H1 (cell line): ENCODE measurements around the gene CSF3R. TPM values are rescaled to one million over a fixed set of nuclear protein-coding genes. Genes with fewer than 3 reads are reported as not detected.

Experiments
- CTCF ChIA-PET: fragments of 300-600 bp; sonication (Branson Sonifier 250); formaldehyde crosslinking; loops from one replicate; lab custom pipeline; 2021; ENCODE audit not compliant: partially characterized antibody; lab: Charles Lee
- POLR2A ChIA-PET: fragments of 300-600 bp; sonication (Branson Sonifier 250); formaldehyde crosslinking; loops from one replicate; lab custom pipeline; 2021; ENCODE audit warnings: inconsistent platforms; ENCODE audit not compliant: partially characterized antibody; lab: Charles Lee
- DNase-seq, 2 experiments: peaks; one replicate each; pipeline versions ENCODE4 v3.0.0 to v3.0.0-alpha.2; 2010 to 2022; ENCODE audit warnings: low spot score in 2 of 2, low read depth in 1 of 2, mixed read lengths in 1 of 2
- FAIRE-seq: peaks from 2 replicates; lab custom pipeline; 2011; peaks lifted over from hg19 to GRCh38; lab: Jason Lieb, UNC
- H2AFZ ChIP-seq: 2 replicates; pipeline ENCODE4 v1.8.1; 2012; ENCODE audit warnings: low read length, inconsistent platforms
- H2AK5ac ChIP-seq: 2 replicates; pipeline ENCODE4 v1.6.1; 2013; ENCODE audit warnings: low read depth, low read length
- H2BK120ac ChIP-seq: replicated peaks from 2 replicates; pipeline ENCODE3; 2013; ENCODE audit warnings: low read depth, low read length, inconsistent platforms
- H2BK12ac ChIP-seq: 2 replicates; pipeline ENCODE4 v1.6.1; 2013; ENCODE audit warnings: low read depth, low read length
- H2BK15ac ChIP-seq: 2 replicates; pipeline ENCODE4 v1.6.1; 2013; ENCODE audit warnings: low read length
- H2BK20ac ChIP-seq: 2 replicates; pipeline ENCODE4 v1.6.1; 2013; ENCODE audit warnings: low read length
- H2BK5ac ChIP-seq: 2 replicates; pipeline ENCODE4 v1.6.1; 2013; ENCODE audit warnings: low read depth, low read length
- H3K14ac ChIP-seq: 2 replicates; pipeline ENCODE4 v1.6.1; 2013; ENCODE audit warnings: inconsistent platforms; ENCODE audit not compliant: insufficient read length
- H3K18ac ChIP-seq: 2 replicates; pipeline ENCODE4 v1.6.1; 2013; ENCODE audit warnings: low read length; ENCODE audit errors: extremely low read depth
- H3K23ac ChIP-seq: 2 replicates; pipeline ENCODE4 v1.6.1; 2013; ENCODE audit warnings: inconsistent platforms; ENCODE audit not compliant: insufficient read length
- H3K23me2 ChIP-seq: 2 replicates; pipeline ENCODE4 v1.6.1; 2013; ENCODE audit warnings: low read depth, low read length
- H3K27ac ChIP-seq: 2 replicates; pipeline ENCODE4 v1.6.1; 2011; ENCODE audit warnings: low read depth, low read length, inconsistent platforms
- H3K27me3 ChIP-seq, 4 experiments: replicated peaks in 1 of 4; 1 replicate in 1 of 4; 2 replicates in 3 of 4; pipeline versions ENCODE4 v1.6.1 to v1.8.1; 2011 to 2013; ENCODE audit warnings: low read length in 3 of 4, mild to moderate bottlenecking in 3 of 4, inconsistent platforms in 2 of 4, mixed read lengths in 2 of 4, moderate library complexity in 1 of 4; ENCODE audit not compliant: control insufficient read depth in 3 of 4, insufficient read depth in 3 of 4; ENCODE audit errors: extremely low read depth in 1 of 4
- H3K36me3 ChIP-seq, 4 experiments: 2 replicates each; pipeline versions ENCODE4 v1.6.1 to v1.8.1; 2011 to 2013; ENCODE audit warnings: mild to moderate bottlenecking in 4 of 4, low read length in 3 of 4, moderate library complexity in 2 of 4, control low read depth in 1 of 4, inconsistent platforms in 1 of 4; ENCODE audit not compliant: insufficient read depth in 4 of 4, control insufficient read depth in 2 of 4
- H3K4ac ChIP-seq: replicated peaks from 2 replicates; pipeline ENCODE3; 2013; ENCODE audit warnings: low read length, low read depth, mixed read lengths, inconsistent platforms; ENCODE audit not compliant: insufficient read length
- H3K4me1 ChIP-seq, 4 experiments: replicated peaks in 1 of 4; 1 replicate in 1 of 4; 2 replicates in 3 of 4; pipeline versions ENCODE4 v1.6.1 to v1.8.1; 2011 to 2013; ENCODE audit warnings: low read length in 3 of 4, inconsistent platforms in 2 of 4, mixed read lengths in 1 of 4; ENCODE audit not compliant: insufficient read depth in 4 of 4, control insufficient read depth in 3 of 4
- H3K4me2 ChIP-seq, 2 experiments: 2 replicates each; pipeline versions ENCODE4 v1.6.1 to v1.8.1; 2011 to 2013; ENCODE audit warnings: low read depth in 2 of 2, low read length in 2 of 2, control low read depth in 1 of 2, inconsistent platforms in 1 of 2, mild to moderate bottlenecking in 1 of 2; ENCODE audit not compliant: insufficient read depth in 1 of 2
- H3K4me3 ChIP-seq, 4 experiments: fragments of 200-600, 300-600 bp in 1 of 4; sonication (generic), shearing (Covaris generic), sonication (Bioruptor Twin) in 1 of 4; 2 replicates each; pipeline versions ENCODE4 v1.5.1 to v1.8.1; 2011 to 2016; ENCODE audit warnings: low read length in 4 of 4, low read depth in 3 of 4, control low read depth in 2 of 4, inconsistent platforms in 2 of 4, mild to moderate bottlenecking in 2 of 4, mixed read lengths in 1 of 4, moderate library complexity in 1 of 4; ENCODE audit not compliant: insufficient read depth in 2 of 4; ENCODE audit errors: extremely low read depth in 1 of 4
- H3K56ac ChIP-seq: replicated peaks from 2 replicates; pipeline ENCODE3; 2013; ENCODE audit warnings: low read depth, mild to moderate bottlenecking, mixed read lengths, low read length, inconsistent platforms; ENCODE audit not compliant: insufficient read length
- H3K79me1 ChIP-seq: 2 replicates; pipeline ENCODE4 v1.6.1; 2013; ENCODE audit warnings: low read depth, low read length, control low read depth
- H3K79me2 ChIP-seq, 2 experiments: 2 replicates each; pipeline versions ENCODE4 v1.6.1 to v1.8.1; 2012 to 2013; ENCODE audit warnings: low read length in 2 of 2, mild to moderate bottlenecking in 2 of 2, inconsistent platforms in 1 of 2; ENCODE audit not compliant: insufficient read depth in 2 of 2, control insufficient read depth in 1 of 2
- H3K9ac ChIP-seq, 4 experiments: replicated peaks in 1 of 4; 1 replicate in 1 of 4; 2 replicates in 3 of 4; pipeline versions ENCODE4 v1.6.1 to v1.8.1; 2011 to 2013; ENCODE audit warnings: low read depth in 3 of 4, low read length in 3 of 4, control low read depth in 2 of 4, mild to moderate bottlenecking in 2 of 4, moderate library complexity in 2 of 4, inconsistent platforms in 1 of 4; ENCODE audit errors: extremely low read depth in 1 of 4
- H3K9me3 ChIP-seq, 2 experiments: 2 replicates each; pipeline versions ENCODE4 v1.6.1 to v1.8.1; 2012 to 2013; ENCODE audit warnings: mild to moderate bottlenecking in 2 of 2, moderate library complexity in 2 of 2, control low read depth in 1 of 2, inconsistent platforms in 1 of 2, low read depth in 1 of 2, low read length in 1 of 2, mixed read lengths in 1 of 2; ENCODE audit not compliant: insufficient read depth in 2 of 2
- H4K20me1 ChIP-seq, 2 experiments: replicated peaks in 1 of 2; 2 replicates each; pipeline versions ENCODE3 to v1.8.1; 2011 to 2013; ENCODE audit warnings: inconsistent platforms in 2 of 2, low read length in 2 of 2, mild to moderate bottlenecking in 1 of 2; ENCODE audit not compliant: insufficient read depth in 2 of 2, control insufficient read depth in 1 of 2
- H4K5ac ChIP-seq: 2 replicates; pipeline ENCODE4 v1.6.1; 2013; ENCODE audit warnings: low read length, low read depth, mixed read lengths, inconsistent platforms; ENCODE audit not compliant: insufficient read length
- H4K8ac ChIP-seq: 2 replicates; pipeline ENCODE4 v1.8.0; 2013; ENCODE audit warnings: mild to moderate bottlenecking, moderate library complexity, low read length, inconsistent platforms; ENCODE audit not compliant: insufficient read depth; ENCODE audit errors: extremely low read depth
- H4K91ac ChIP-seq: replicated peaks from 2 replicates; pipeline ENCODE3; 2013; ENCODE audit warnings: low read length, mixed read lengths, inconsistent platforms; ENCODE audit not compliant: insufficient read length
- BRCA1 ChIP-seq: IDR thresholded peaks from 2 replicates; pipeline ENCODE4 v1.6.1; 2012; ENCODE audit warnings: low read depth, low read length, improper control_type of control experiment
- CBX8 ChIP-seq: fragments of 300-800, 300-1000 bp; sonication (generic); IDR thresholded peaks from 2 replicates; pipeline ENCODE4 v1.7.1; 2016; ENCODE audit warnings: low read depth, low read length, borderline replicate concordance
- CHD2 ChIP-seq: IDR thresholded peaks from 2 replicates; pipeline ENCODE4 v1.6.1; 2012; ENCODE audit warnings: low read length, improper control_type of control experiment
- EZH2 ChIP-seq: fragments of 200-600 bp; sonication (generic); IDR thresholded peaks from 2 replicates; pipeline ENCODE4 v1.7.1; 2012; ENCODE audit warnings: low read depth, mild to moderate bottlenecking, moderate library complexity, low read length, inconsistent platforms; ENCODE audit not compliant: severe bottlenecking
- HDAC2 ChIP-seq, 2 experiments: fragments of 300-600 bp in 1 of 2; sonication (generic) in 1 of 2; IDR thresholded peaks; 2 replicates each; pipeline ENCODE4 v1.6.1; 2011 to 2012; ENCODE audit warnings: low read depth in 2 of 2, low read length in 2 of 2, mild to moderate bottlenecking in 2 of 2, moderate library complexity in 2 of 2, borderline replicate concordance in 1 of 2, inconsistent platforms in 1 of 2
- HDAC6 ChIP-seq: IDR thresholded peaks from one replicate; pipeline ENCODE4 v1.7.1; 2012; ENCODE audit warnings: low read depth, mild to moderate bottlenecking, inconsistent platforms, low read length, moderate library complexity
- MAX ChIP-seq: IDR thresholded peaks from 2 replicates; pipeline ENCODE4 v1.6.1; 2012; ENCODE audit warnings: inconsistent platforms
- POLR2A ChIP-seq, 2 experiments: IDR thresholded peaks; 1 replicate in 1 of 2; 2 replicates in 1 of 2; pipeline ENCODE4 v1.6.1; 2011; ENCODE audit warnings: low read depth in 2 of 2, low read length in 2 of 2, mild to moderate bottlenecking in 2 of 2; ENCODE audit errors: control extremely low read depth in 1 of 2
- RBBP5 ChIP-seq: IDR thresholded peaks from 2 replicates; pipeline ENCODE4 v1.7.1; 2012; ENCODE audit warnings: low read depth, mild to moderate bottlenecking, inconsistent platforms, low read length, moderate library complexity, borderline replicate concordance
- RFX5 ChIP-seq: IDR thresholded peaks from 2 replicates; pipeline ENCODE4 v1.6.1; 2011; ENCODE audit warnings: low read depth, low read length, improper control_type of control experiment, borderline replicate concordance
- RXRA ChIP-seq: IDR thresholded peaks from 2 replicates; pipeline ENCODE4 v1.6.1; 2011; ENCODE audit warnings: low read depth, mild to moderate bottlenecking, low read length, moderate library complexity; ENCODE audit not compliant: insufficient read depth
- ZNF274 ChIP-seq: IDR thresholded peaks from 2 replicates; pipeline ENCODE4 v1.7.0; 2012; ENCODE audit warnings: low read length, borderline replicate concordance; ENCODE audit errors: extremely low read depth
- WGBS, 2 experiments: shearing (Covaris generic) in 1 of 2; methylation state at CpG; one replicate each; pipeline versions ENCODE4 v1.1.6 to v1.1.7; 2013 to 2015; ENCODE audit warnings: low lambda C conversion rate in 2 of 2, mixed read lengths in 2 of 2, inconsistent platforms in 1 of 2, low coverage in 1 of 2, missing lambda C conversion rate in 1 of 2; ENCODE audit not compliant: insufficient replicate concordance in 2 of 2, insufficient coverage in 1 of 2, insufficient read length in 1 of 2; ENCODE audit errors: extremely low coverage in 1 of 2, missing lambda C conversion rate in 1 of 2; 5-methylcytosine and 5-hydroxymethylcytosine counted together
- polyA plus RNA-seq, 7 experiments: library from polyadenylated mRNA; depleted of rRNA in 3 of 7; stranded (reverse) in 5 of 7; unstranded in 2 of 7; fragments of >200 nt in 5 of 7; fragments of 200-250 nt in 2 of 7; gene quantifications; 1 replicate in 5 of 7; 2 replicates in 1 of 7; 4 replicates in 1 of 7; pipeline versions ENCODE4 v1.2.1 to v1.2.3, GENCODE V29; 2011 to 2013; ENCODE audit warnings: missing spikeins in 2 of 7, mixed read lengths in 2 of 7
- total RNA-seq: library from RNA; stranded (reverse); fragmentation: NEBNext Ultra II Directional; extraction: Animal tissue kit (Norgen Biotek cat#: 25700); gene quantifications from 2 replicates; pipeline ENCODE4 v1.2.1, GENCODE V29; 2021

Gene CSF3R
- total and polyA plus RNA-seq, 2 of the 8 experiments (the other 6 are each of a cell fraction or from before 2014, with no cell fraction given), result not detected

- peaks cover 0 to 3% (median 0%) of the 10 kb centered on the region in 4 experiments; a peak in 2 of 7 replicates for H3K4me1 ChIP-seq
- H2AK5ac ChIP-seq, result no peak overlapping the region
- no peak overlapping the region; a peak in 1 of 4 replicates for H3K4me2 ChIP-seq
- no peak overlapping the region for H3K4ac ChIP-seq
- H2BK5ac ChIP-seq, result no peak overlapping the region
- ChIA-PET CTCF (interaction anchor here (0.7 to 1.5 kb wide), 4 partner anchors 27 to 89 kb away, joined by 3 to 5 read pairs (median 4); no protein-coding TSS in a partner anchor), POLR2A (interaction anchor here (1.5 to 2.9 kb wide), 2 partner anchors 22 to 79 kb away, joined by 7 to 16 read pairs; no protein-coding TSS in a partner anchor)
- DNase-seq, result no peak
- H3K36me3 ChIP-seq, result peaks cover 11 to 14% (median 12%) of the 10 kb centered on the region in 4 experiments; a peak in 7 of 8 replicates
- H2BK15ac ChIP-seq, result no peak overlapping the region
- H3K27me3 ChIP-seq, result peaks cover 2 to 28% (median 21%) of the 10 kb centered on the region in 4 experiments
- H3K79me2 ChIP-seq, result peaks cover 0 to 11% of the 10 kb centered on the region in 2 experiments; a peak in 2 of 4 replicates
- WGBS, 2 experiments, result 52% methylated on average over 4 of the region's 4 CpGs; no CpG with 5 or more reads in 1 of the 2 experiments
- no peak overlapping the region for H3K14ac ChIP-seq
- TF ChIP-seq HDAC2 (IDR thresholded peaks at IDR 0.05; ENCODE audit: borderline replicate concordance in 1 of 2, low read depth in 2 of 2, low read length in 2 of 2), result no peak
- TF ChIP-seq HDAC6, result no peak
- TF ChIP-seq ZNF274, result no peak
- TF ChIP-seq RXRA, result no peak
- TF ChIP-seq POLR2A (IDR thresholded peaks at IDR 0.05; ENCODE audit: control extremely low read depth in 1 of 2, low read depth in 2 of 2, low read length in 2 of 2), result no peak
- TF ChIP-seq RFX5, result no peak
- TF ChIP-seq BRCA1, result no peak
- no peak for TF ChIP-seq MAX
- TF ChIP-seq EZH2, result no peak
- TF ChIP-seq CHD2, result no peak
- no peak for TF ChIP-seq CBX8
- no peak for TF ChIP-seq RBBP5
- peaks cover 4% of the 10 kb centered on the region; the same call in 1 of the 2 replicates for H3K23me2 ChIP-seq
- no peak overlapping the region for H4K8ac ChIP-seq
- H2BK20ac ChIP-seq, result no peak overlapping the region
- no peak overlapping the region for H3K27ac ChIP-seq
- H2BK12ac ChIP-seq, result no peak overlapping the region
- no peak overlapping the region for H4K5ac ChIP-seq
- no peak overlapping the region for H2AFZ ChIP-seq
- FAIRE-seq, result no peak
- H2BK120ac ChIP-seq, result no peak overlapping the region
- H3K4me3 ChIP-seq, result no peak overlapping the region
- peaks cover 0 to 3% of the 10 kb centered on the region in 2 experiments for H4K20me1 ChIP-seq
- H3K56ac ChIP-seq, result no peak overlapping the region
- no peak overlapping the region for H3K18ac ChIP-seq
- peaks cover 7% of the 10 kb centered on the region for H3K79me1 ChIP-seq
- no peak overlapping the region for H3K23ac ChIP-seq
- H3K9ac ChIP-seq, result no peak overlapping the region
- H3K9me3 ChIP-seq, result no peaks in the 10 kb centered on the region
- H4K91ac ChIP-seq, result no peak overlapping the region
Observed at GRCh38 chr1:36465731-36466369, 16.9 kb downstream of the CSF3R start.
